Coronary artery (tissue), 2 donors: ENCODE results near the gene SREBF1.

ENCODE experiments used
- DNase-seq: peaks from one replicate; pipeline ENCODE4 v3.0.0-alpha.2; 2017; ENCODE audit warnings: low spot score
- H3K27ac ChIP-seq, 2 donors: fragments of 200-600 bp; sonication (generic); one replicate each; pipeline ENCODE4 v1.5.1; 2016 to 2019
- H3K4me3 ChIP-seq: fragments of 200-600 bp; sonication (generic); 2 replicates; pipeline ENCODE4 v1.5.1; 2016; ENCODE audit warnings: mild to moderate bottlenecking, moderate library complexity
- TF ChIP-seq, protein P1 (sequence below): fragments of 200-600 bp; sonication (generic); IDR thresholded peaks from one replicate; pipeline ENCODE4 v1.5.1; 2019; ENCODE audit warnings: antibody characterized with exemption

The SREBF1 gene

DNA sequence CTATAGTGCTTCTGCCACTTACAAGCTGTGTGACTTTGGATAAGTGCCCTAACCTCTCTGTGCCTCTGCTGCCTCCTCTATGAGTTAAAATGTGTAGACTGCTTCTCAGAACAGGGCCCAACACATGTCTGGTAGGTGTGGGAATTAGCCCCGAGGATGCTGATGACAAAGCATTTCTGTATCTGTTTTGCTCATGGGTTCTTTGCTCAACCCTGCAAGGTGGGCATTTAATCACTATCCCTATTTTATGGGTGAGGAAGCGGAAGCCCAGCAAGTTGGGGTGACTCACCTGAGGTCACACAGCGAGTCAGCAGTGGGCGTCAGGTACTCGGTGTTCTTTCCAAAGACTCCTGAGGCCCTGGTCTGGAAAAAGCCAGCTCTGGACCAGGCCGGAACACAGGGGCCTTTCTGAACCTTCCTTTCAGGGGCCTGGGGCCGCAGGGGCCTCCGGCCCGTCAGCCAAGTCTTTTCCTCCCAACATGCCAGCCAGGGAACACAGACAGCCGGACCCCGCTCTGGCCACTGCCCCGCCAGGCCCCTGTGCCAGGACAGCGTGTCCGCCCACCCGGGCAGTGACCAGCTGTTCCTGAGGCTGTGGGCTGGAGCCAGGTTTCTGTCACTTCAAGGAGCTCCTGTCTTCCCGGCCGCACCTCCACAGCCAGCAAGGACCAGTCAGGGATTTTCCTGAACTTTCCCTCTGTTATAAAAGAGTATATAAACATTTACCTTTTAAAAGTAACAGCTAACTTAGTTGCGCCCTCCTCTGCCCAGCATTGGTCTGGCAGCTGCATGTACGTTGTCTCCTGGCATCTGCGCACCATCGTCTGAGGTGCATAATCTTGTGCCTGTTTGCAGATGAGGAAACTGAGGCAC is 62.5 kb downstream of the SREBF1 start:
- TF ChIP-seq, protein P1, sequence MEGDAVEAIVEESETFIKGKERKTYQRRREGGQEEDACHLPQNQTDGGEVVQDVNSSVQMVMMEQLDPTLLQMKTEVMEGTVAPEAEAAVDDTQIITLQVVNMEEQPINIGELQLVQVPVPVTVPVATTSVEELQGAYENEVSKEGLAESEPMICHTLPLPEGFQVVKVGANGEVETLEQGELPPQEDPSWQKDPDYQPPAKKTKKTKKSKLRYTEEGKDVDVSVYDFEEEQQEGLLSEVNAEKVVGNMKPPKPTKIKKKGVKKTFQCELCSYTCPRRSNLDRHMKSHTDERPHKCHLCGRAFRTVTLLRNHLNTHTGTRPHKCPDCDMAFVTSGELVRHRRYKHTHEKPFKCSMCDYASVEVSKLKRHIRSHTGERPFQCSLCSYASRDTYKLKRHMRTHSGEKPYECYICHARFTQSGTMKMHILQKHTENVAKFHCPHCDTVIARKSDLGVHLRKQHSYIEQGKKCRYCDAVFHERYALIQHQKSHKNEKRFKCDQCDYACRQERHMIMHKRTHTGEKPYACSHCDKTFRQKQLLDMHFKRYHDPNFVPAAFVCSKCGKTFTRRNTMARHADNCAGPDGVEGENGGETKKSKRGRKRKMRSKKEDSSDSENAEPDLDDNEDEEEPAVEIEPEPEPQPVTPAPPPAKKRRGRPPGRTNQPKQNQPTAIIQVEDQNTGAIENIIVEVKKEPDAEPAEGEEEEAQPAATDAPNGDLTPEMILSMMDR, result no peak
- Histone ChIP-seq H3K4me3 (peak overlapping the region; percentile 21), H3K27ac (peak overlapping the region; percentile 44 to 76)
- DNase-seq, result no peak

DNA sequence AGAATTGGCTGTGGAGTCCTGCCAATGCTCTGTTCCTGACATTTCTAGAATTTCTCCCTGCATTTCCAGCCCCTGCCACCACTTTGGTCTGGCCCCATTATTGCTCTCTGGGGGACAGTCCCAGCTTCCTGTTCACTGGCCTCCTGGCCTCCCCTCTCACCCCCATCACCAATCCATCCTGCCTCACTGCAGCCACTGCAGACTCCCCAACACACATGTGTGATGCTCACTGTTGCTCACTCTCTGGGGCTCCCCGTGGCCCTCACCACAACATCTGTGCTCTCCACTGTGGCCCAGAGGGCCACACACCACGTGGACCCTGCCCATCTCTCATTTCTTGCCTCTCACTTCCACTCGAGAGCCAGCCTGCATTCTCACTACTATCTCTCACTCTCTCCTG is 64.6 kb downstream of the SREBF1 start:
- DNase-seq, result no peak
- no peak overlapping the region for H3K27ac ChIP-seq
- TF ChIP-seq, protein P1, result no peak
- no peak overlapping the region for H3K4me3 ChIP-seq

DNA sequence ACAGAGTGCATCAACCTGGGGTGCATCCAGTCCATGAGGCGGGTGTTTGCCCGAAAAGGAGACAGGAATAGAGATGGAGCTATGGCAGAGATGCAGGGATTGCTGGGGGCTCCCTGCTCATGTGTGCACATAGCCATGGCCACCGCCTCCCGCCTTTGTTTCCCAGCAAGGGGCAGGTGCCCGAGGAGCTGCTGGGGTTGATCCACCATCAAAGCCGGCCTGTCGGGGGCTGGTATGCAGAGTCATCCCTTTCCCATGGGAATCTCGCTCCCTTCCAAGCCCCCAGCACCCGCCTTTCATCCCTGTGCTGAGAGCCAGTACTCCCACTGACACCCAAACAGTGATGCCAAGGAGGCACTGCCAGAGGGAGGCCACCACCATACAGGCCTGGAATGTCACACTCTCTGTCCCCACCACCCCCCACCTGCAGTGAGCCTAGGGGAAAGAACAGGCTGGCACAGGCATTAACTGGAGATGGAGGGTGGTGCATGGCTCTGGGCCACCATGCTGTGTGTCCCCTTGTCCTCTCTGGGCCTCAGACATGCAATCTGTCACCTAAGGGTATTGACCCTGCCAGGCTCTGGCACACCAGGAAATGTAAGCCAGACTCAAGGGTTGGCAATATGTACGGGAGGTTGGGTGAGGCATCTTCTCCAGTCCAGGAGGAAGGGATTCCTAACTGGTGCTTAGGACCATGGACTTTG is 65.1 kb downstream of the SREBF1 start:
- Histone ChIP-seq H3K27ac (no peak overlapping the region), H3K4me3 (no peak overlapping the region)
- TF ChIP-seq, protein P1, result no peak
- no peak for DNase-seq

DNA sequence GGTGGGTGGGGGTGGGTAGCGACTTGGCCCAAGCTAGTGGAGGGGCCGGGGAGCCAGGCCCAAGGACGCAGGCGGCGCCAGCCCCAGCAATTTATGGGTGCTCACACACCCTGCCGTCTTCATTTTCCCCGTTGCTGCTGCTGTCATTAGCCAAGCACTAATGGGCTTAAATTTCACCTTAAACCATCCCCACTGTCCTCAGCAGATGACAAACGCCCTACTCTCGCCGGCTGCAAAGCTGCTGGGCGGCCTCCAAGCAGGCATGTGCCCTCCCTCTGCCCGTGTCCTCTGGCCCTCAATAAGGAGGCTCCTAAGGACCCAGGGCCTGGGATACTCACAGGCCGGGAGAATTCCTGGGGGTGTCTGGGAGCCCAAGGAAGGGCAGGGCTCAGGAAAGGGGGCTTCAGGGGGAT is 66.1 kb downstream of the SREBF1 start:
- Histone ChIP-seq H3K4me3 (no peak overlapping the region), H3K27ac (no peak overlapping the region)
- no peak for DNase-seq
- TF ChIP-seq, protein P1, result no peak

DNA sequence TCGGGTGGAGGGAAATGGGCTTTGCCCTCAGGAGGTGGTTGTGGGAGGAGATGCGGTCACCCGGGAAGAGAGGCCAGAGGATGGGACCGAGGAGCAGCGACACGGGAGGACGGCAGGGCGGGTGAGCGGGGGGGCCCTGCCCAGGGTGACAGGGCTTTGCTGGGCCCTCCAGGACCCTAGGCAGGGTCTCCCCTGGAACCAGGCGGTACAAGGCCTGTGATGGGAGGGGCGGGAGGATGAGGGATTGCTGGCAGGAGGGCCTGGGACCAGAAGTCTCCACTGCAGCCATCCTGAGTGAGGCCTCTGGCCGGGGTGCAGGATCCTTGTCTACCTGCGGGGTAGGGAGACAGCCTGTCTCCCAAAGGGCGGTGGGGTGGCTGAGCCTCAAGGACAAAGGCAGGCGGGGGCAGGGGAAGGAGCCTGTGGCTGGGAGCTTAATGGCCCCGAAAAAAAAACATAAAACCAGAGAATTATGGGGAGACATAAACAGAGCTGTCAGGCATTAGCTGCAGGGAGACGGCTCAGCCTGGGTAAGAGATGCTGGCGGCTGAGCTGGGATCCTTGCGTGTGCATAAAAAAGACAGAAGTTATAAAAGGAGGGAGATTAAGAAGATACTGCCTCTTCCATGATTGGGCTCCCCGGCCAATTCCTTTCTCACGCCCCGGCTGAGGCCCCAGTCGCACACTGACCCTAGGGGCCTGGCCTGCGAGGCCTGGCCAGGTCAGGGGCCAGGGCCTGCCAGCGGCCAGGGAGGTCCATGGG is 66.7 kb downstream of the SREBF1 start:
- Histone ChIP-seq H3K4me3 (no peak overlapping the region), H3K27ac (no peak overlapping the region)
- TF ChIP-seq, protein P1, result no peak
- DNase-seq, result no peak

DNA sequence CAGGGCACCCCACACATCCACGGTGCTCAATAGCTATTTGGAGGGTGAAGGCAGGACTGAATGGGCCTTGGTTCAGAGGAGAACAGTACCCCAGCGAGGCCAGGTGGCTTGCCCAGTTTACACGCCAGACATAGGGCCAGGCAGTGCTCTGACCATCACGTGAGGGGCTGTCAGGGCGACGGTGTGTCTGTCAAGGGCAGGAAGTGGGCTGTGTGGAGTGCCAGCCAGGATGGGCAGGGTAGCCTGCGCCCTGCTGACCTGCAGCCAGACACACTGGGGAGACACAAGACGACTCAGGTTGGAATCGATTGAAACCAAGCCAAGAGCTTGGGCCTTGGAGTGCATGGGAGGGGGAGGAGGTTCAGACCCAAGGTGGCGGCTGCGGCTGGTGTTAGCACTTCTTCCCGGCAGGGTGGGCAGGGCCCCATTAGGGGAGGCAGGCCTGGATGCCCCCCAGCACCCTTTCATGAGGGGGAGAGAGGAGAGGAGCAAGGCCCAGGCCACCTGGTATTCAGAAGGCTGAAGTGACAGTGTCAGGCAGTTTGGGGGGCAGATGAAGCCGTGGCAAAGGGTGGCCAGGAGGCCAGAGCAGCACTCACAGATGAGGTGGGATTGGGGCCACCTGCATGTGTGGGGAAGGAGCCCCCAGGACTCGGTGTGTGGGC is 68.2 kb downstream of the SREBF1 start:
- H3K27ac ChIP-seq, result no peak overlapping the region

More for the DNA sequence above, 68.2 kb downstream of the SREBF1 start:
- DNase-seq, result no peak
- no peak overlapping the region for H3K4me3 ChIP-seq
- TF ChIP-seq, protein P1, result no peak
